NCI-H2081 (cell line): Measurements from ENCODE around the gene CPZ.

Experiments used
- DNase-seq, 2 experiments: peaks; one replicate each; lab custom pipeline; 2025; lab: John Stamatoyannopoulos, UW

CPZ gene

DNA sequence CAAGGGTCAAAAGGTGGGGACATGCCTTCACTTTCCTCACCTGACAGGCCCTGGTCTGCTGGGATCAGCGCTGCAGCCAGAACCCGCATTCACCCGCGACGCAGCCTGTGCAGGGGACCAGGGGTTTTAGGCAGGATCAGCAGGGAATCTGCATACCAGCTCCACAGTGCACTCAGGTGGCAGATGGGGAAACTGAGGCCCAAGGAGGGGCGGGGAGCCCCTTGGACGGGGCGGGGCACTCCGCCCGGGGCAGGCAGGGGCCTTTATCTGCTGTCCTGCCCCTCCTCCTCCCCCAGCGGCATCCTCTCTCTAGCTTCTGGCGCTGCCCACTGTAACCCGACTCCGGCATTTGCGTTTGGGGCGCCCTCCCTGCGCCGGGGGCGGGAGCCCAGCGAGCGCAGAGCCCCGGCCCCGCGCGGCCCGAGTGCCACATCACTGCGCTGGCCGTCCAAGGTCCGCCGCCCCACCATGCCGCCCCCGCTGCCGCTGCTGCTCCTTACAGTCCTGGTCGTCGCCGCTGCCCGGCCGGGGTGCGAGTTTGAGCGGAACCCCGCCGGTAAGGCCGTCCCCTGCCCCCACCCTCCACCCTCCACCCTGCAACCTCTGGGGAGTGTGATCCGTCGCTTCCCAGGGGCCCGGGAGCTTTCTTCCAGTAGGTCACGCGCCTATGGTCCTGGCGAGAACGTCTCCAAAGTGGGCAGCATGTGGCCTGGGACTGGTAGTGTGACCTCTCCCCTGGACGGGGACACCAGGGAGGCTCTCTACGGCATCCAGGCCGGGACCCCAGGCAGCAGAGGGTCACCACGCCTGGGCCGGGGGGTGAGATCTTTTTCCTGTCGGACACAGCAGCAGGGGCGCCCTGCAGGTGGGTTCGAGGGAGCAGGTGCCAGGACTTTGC, at the start of gene CPZ:
TSS of gene CPZ (plus strand) at position 400 of the 898 bp plus-strand sequence. CDS start at position 469, 69 bp downstream.
- DNase-seq = no peak

DNA sequence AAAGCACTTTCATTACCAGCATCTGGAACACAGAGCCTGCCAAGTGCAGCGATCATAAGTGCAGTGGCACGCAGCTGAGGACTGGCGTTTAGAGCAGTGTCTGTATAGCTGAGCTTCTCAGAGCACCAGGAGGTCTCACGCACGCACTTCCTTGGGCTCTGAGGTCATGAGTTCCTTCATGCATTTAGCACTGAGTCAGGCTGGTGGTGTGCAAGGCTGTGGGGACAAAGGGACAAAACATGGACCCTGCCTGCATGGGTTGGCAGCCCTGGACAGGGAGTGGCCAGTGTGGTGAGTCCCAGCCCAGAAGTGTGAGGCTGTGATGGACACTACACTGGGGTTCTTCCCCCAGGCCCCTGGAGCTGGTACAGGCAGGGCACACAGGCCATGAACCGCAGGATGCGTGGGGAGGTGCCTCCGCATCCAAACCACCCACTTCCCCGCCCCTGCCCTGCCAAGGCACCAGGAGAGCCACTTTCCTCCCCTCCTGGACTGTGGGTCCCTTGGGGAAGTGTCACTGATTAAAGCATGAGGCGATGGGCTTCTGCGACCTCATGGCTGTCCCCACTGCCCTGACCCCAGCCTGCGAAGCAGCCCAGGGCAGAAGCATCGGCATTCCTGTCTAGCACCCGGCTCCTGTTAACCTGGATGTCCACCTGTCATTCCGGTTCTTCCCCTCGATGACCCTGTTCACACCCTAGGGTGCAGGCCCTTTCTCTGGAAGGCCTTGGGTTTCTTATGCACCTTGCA, 49.6 kb upstream of the CPZ start:
- DNase-seq = no peak

DNA sequence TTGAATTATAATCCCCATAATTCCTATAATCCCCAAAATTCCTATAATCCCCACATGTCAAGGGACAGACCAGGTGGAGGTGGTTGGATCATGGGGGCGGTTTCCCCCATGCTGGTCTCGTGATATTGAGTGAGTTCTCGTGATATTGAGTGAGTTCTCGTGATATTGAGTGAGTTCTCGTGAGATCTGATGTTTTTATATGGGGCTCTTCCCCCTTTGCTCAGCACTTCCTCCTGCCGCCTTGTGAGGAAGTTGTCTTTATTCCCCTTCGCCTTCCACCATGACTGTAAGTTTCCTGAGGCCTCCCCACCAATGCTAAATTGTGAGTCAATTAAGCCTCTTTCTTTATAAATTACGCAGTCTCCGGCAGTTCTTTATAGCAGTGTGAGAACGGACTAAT, 48.9 kb upstream of the CPZ start:
- no peak for DNase-seq

- no peak for DNase-seq
Observed at GRCh38 chr4:8544282-8544681, 48.3 kb upstream of the CPZ start.

DNA sequence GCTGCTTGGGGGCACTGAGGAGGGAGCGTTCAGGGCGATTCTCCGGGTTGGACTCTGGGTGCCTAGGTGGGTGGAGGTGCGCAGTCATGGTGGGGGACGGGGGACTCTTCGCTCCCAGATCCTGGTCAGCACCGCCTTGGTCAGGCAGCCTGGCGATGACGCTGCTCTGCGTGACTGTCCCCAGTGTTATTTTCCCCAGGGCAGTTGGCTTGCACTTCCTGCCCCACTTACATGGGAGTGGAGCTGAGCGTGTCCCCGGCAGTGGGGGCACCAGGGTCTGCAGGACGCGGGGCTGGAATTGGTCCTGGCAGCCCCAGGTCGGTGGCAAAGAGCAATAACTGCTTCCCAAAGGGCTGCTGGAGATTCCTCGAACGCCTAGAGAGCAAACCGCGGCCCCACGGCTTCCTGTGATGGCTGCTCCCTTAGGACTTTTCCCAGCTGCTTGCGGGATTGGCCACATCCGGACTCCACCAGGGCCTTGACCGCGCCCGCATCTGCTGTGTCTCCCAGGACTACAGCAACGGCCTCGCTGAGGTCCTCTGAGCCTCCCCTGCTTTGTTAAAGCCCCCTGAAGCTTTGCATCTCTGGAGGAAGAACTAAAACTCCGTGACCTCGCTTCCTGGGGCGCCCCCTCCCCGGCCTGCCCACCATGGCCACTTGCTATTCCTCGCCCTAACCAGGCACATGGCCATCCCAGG, 47.7 kb upstream of the CPZ start:
- no peak for DNase-seq

- no peak for DNase-seq
Observed at GRCh38 chr4:8545439-8545765, 47.2 kb upstream of the CPZ start.

GRCh38 chr4:8546766-8547107, 45.8 kb upstream of the CPZ start:
- DNase-seq = no peak

DNA sequence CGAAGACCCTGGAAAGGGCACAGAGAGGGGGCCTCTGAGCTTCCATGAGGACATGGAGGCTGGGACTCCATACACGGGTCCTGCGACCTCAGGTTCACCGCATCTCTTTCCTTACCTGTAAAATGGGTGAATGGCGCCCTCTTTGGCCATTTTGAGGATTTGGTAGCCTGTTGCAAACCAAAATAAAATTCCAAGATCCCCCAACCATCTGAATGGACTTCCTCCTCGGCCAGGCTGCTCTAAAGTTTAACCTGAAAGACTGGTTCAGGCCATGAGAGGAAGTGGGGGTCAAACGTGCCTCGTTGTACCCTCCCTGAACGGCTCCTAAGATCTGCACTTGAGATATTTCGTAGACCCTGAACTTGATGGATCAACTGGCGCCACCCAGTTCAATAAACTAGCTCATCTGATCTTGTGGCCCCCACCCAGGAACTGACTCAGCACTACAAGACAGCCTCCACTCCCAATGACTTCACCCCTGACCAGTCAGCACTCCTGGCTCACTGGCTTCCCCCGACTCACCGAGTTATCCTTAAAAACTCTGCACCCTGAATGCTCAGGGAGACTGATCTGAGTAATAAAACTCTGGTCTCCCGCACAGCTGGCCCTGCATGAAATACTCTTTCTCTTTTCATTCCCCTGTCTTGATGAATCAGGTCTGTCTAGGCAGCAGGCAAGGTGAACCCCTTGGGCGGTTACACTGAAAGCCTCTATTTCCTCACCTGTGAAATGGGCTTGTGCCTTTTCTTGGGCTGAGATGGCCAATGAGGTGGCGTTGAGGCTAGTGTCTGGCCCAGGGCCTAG, 45.3 kb upstream of the CPZ start:
- no peak for DNase-seq

DNA sequence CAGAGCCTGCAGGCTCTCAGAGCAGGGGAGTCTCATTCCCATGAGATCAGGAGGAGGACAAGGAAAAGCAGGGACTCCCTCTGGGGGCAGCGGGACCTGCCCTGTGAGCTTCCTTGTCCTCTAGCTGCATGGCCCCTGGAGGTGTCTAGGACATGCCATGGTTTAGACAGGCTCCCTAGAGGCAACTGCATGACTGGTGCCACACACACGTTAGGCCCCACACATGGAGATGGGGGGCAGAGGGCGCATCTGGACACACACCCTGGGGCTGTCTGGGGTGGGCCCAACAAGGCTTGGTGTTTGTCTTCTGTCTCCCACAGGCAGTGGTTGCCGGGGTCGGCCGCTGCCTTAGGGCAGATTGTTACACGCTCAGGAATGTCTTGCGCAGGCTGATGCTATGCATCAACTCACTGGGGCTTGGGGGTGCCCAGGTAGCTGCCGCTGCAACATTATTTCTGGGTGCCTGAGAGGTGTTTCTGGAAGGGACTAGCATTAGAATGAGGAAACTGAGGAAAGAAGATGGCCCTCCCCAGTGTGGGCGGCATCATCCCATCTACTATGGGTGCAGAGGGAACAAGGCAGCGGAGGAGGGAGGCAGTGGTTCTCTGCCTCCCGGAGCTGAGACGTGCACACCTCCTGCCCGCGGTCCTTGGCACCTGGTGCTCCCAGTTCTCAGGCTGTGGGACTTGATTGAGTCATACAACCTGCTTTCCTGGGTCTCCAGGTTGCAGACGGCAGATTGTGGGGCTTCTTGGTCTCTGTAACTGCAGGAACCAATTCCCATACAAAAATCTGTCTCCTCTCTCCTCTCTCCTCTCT, 44.4 kb upstream of the CPZ start:
- no peak for DNase-seq

- DNase-seq = no peak
Observed at GRCh38 chr4:8548731-8549351, 43.7 kb upstream of the CPZ start.

DNA sequence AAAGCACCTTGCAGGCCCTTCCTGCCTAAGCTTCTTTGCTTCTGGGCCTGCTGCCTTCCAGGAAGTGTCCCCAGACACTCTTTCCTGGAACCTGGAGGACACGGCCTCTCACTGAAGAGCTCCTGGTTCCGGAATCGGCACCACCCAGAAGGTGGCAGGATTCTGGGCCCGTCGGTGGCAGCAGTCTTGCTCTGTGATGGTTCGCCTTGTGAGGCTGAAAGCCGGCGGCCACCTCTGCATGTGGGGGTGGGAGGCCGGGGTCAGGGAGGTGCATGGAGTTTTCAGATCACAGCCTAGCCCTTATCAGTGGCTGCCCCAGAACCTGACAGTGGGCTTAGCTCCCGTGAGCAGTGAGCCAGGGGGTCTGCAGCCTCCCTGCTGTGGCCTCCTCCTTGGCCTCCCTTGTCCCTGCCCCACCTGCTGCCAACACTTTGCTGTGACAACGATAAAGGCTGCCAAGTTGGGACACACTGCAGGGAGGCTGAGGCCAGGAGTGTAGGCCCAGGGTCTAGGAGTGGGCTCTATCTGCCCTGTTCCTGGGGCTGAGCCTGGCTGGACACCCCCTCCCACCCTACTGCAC, 43.1 kb upstream of the CPZ start:
- no peak for DNase-seq

GRCh38 chr4:8550691-8551090, 41.9 kb upstream of the CPZ start:
- DNase-seq = no peak

GRCh38 chr4:8552024-8552423, 40.5 kb upstream of the CPZ start:
- no peak for DNase-seq

- no peak for DNase-seq
Observed at GRCh38 chr4:8552581-8553205, 39.9 kb upstream of the CPZ start.

GRCh38 chr4:8553216-8553615, 39.3 kb upstream of the CPZ start:
- DNase-seq = no peak

DNA sequence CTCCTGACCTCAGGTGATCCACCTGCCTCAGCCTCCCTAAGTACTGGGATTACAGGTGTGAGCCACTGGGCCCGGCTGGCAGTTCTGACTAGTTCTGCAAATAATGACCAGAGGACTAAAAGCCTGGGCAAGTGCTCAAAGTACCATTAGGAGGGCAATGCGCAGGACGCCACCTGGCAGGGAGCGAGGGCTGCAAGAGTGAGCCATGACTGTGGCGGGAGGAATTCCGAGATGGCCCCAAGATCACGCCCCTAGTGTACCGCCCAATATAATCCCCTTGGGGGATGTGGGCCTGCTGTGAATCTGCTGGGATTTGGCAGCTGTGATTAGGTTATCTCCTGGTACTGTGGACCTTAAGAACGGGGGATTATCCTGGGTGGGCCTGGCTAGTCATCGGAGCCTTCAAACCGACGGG, 38.6 kb upstream of the CPZ start:
- DNase-seq = no peak

DNA sequence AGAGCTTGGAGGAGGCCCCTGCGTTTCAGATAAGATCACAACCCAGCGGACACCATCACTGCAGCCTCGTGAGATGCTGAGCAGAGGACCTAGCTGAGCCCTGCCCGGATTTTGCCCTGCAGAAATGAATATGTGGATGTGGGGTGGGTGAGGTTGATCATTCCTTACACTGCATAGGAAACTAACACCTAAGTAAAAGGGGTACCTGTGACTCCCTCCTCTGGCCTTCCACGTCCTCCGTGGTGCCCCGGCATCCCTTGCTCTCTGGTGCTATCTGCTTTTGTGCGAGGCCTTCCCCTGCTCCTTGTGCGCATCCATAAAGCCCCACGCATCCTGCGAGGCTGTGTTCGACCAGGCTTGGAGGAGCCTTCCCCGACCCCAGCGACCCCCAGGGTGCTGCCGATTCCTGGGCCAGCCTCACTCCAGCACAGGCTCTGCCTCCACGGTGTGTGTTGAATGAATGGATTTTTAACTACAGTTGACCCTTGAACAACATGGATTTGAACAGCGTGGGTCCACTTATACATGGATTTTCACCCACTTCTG, 37.9 kb upstream of the CPZ start:
- DNase-seq = no peak

- no peak for DNase-seq
Observed at GRCh38 chr4:8555716-8556115, 36.8 kb upstream of the CPZ start.

GRCh38 chr4:8556341-8557150, 36.0 kb upstream of the CPZ start:
- no peak for DNase-seq
